GM12801 (cell line): ENCODE results near the gene LCE3C.

Experiments
- TF ChIP-seq, protein P1 (sequence below): IDR thresholded peaks from one replicate; pipeline ENCODE4 v1.5.1; 2011; ENCODE audit warnings: control low read depth; ENCODE audit not compliant: insufficient read length; ENCODE audit errors: extremely low read depth

The LCE3C gene, protein sequence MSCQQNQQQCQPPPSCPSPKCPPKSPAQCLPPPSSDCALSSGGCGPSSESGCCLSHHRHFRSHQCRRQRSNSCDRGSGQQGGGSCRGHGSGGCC

DNA sequence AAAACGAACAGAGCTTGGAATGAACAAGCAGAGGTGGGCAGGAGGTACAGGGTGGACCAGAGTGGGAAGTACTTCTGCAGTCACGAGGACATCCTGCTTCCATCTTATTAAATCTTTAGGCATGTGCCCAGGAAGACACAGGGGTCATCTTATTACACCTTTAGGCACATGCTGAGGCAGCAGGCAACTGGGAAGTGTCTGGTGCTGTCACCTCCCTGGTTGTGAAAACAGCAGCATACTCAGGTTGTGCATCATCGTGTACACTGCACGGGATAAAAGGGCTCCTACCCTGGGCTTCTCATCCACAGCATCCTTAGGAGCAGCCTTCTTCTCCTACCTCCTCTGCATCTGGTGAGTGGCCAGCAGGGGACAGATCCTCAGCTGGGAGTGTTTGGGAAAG is at the start of gene LCE3C:
TSS of gene LCE3C (plus strand) at position 301 of the 400 bp plus-strand sequence. CDS start 498 bp downstream, outside the sequence.
- TF ChIP-seq, protein P1, sequence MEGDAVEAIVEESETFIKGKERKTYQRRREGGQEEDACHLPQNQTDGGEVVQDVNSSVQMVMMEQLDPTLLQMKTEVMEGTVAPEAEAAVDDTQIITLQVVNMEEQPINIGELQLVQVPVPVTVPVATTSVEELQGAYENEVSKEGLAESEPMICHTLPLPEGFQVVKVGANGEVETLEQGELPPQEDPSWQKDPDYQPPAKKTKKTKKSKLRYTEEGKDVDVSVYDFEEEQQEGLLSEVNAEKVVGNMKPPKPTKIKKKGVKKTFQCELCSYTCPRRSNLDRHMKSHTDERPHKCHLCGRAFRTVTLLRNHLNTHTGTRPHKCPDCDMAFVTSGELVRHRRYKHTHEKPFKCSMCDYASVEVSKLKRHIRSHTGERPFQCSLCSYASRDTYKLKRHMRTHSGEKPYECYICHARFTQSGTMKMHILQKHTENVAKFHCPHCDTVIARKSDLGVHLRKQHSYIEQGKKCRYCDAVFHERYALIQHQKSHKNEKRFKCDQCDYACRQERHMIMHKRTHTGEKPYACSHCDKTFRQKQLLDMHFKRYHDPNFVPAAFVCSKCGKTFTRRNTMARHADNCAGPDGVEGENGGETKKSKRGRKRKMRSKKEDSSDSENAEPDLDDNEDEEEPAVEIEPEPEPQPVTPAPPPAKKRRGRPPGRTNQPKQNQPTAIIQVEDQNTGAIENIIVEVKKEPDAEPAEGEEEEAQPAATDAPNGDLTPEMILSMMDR: no peak

DNA sequence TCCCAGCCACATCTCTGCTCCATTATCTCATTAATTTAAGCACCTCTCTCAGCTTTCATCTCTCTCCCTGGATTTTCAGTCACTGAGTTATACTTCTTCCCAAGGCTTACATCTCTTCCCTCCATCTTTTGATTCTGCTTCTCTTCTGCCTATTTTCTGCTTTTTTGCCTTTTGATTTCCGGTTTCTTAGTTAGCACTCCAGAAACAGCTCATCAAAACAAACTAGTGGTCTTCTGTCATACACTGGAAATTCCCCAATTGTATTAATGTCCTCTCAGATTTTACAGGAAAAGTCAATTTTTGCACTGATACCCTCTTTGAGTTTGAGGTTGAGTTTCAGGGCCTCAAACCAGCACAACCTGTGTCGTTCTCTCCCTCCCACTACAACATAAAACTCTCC is 34.9 kb upstream of the LCE3C start:
- TF ChIP-seq, protein P1: no peak

DNA sequence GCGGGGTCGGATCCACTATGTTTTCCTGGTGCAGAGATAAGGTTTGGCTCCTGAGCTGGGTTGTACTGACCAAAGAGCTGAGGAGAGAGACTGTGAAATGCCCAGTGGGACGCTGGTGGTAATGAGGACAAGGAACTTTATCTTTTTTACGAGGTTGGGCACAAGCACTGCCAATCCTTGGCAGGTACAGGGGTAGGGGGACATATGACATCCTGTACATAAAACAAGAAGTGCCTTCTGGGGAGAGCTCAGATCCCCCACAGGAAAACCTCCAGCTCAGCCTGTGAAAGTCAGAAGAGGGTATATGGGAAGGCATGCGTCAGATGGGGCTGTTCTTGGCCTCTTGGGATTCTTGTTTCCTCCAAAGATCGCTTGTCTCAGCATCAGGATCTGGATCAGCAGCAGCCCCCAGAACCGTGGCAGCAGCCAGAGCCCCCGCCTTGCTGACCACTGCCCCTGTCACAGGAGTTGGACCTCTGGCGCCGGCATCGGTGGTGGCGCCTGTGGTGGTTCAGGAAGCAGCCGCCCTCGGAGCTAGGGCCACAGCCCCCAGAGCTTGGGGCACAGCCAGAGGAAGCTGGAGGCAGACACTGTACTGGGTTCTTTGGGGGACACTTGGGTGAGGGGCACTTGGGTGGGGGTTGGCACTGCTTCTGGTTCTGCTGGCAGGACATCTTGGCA is 34.4 kb upstream of the LCE3C start:
- TF ChIP-seq, protein P1: no peak

DNA sequence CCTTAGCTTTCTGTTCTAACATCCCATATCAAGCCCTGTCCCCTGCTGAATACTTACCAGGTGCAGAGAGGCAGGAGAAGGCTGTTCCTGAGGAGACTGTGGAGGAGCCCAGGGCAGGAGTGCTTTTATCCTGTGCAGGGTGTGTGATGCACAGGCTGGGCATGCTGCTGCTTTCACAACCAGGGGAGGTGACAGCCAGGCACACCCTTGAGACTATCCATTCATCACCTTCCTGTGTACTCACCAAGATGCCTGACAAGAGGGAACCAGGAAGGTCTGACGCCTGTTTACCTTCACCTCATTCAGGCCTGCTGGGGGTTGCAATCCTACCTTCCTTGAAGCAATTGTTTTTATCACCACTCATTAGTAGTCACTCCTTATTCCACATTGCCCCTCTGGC is 33.4 kb upstream of the LCE3C start, which contains the start of gene LCE3E:
TSS of gene LCE3E (minus strand) at position 100 of the 400 bp plus-strand sequence. CDS start 572 bp downstream, outside the sequence.
- TF ChIP-seq, protein P1: no peak

DNA sequence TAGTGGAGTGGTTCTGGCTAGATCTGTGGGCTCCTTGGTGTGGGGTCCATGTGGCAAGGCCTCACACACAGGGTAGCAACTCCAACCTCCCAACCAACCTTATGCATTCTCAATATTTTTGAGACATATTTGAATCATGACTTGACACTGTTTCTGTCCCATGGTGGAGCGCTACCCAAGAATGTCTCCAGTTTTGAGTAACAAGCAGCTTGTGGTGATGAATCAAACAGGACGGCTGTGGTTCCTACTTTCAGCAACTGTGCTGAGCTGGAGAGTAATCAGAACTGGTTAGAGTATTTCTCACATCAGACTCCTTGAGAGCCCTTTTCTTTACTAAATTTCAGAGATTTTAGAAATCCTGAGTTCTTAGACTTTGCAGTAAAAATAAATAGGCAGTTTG is 22.9 kb upstream of the LCE3C start:
- TF ChIP-seq, protein P1: no peak

DNA sequence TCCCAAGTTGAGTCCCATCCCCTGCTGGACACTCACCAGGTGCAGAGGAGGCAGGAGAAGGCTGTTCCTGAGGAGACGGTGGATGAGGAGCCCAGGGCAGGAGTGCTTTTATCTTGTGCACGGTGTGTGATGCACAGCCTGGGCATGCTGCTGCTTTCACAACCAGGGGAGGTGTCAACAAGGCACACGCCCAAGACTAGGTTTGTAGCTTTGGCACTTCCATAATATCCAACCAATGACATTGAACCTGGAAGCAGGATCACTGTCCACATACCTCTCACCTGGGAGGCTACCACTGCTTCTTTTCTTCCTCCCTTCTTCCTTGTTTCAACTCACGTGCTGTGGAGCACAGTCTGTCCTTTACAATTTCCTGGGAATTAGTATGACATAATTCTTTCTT is 19.6 kb upstream of the LCE3C start, which contains the start of gene LCE3D:
TSS of gene LCE3D (minus strand) at position 84 of the 400 bp plus-strand sequence. CDS start 580 bp downstream, outside the sequence.
- TF ChIP-seq, protein P1: no peak

DNA sequence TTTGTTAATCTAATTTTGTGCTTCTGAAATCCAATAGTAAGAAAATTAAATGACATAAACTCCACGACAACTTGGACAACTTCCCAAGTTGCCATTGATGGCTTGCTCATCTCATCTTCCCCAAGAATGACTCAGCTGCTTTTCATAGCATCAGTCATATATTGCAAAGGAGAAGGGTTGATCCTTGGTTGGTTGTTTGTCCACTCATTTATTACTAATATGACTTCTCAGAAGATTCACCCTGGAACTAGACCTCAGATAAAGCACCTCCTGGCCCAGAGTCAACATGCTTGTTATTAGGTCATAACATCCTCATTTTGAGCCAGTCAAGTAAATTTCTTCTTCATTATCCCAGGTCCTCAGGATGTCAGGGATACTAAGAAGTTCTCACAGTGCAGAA is 17.4 kb upstream of the LCE3C start:
- TF ChIP-seq, protein P1: no peak
